ENCODE results near the gene LACTB. TPM values are rescaled to one million over a fixed set of nuclear protein-coding genes. Genes with fewer than 3 reads are reported as not detected.

The LACTB gene
- total RNA-seq, 2 donors from 2014 or later: 14.6 to 29.6 TPM

GRCh38 chr15:63110428-63111026, 11.1 kb upstream of the LACTB start:
- intact Hi-C loops (cut with DNase I): no loop called here
- TF ChIP-seq, protein P1, sequence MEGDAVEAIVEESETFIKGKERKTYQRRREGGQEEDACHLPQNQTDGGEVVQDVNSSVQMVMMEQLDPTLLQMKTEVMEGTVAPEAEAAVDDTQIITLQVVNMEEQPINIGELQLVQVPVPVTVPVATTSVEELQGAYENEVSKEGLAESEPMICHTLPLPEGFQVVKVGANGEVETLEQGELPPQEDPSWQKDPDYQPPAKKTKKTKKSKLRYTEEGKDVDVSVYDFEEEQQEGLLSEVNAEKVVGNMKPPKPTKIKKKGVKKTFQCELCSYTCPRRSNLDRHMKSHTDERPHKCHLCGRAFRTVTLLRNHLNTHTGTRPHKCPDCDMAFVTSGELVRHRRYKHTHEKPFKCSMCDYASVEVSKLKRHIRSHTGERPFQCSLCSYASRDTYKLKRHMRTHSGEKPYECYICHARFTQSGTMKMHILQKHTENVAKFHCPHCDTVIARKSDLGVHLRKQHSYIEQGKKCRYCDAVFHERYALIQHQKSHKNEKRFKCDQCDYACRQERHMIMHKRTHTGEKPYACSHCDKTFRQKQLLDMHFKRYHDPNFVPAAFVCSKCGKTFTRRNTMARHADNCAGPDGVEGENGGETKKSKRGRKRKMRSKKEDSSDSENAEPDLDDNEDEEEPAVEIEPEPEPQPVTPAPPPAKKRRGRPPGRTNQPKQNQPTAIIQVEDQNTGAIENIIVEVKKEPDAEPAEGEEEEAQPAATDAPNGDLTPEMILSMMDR (IDR thresholded peaks at IDR 0.05): no peak

GRCh38 chr15:63111481-63111880, 10.2 kb upstream of the LACTB start:
- no peak for DNase-seq
- no peaks in the 10 kb centered on the region for H3K4me1 ChIP-seq
- H3K36me3 ChIP-seq: no peaks in the 10 kb centered on the region
- H3K9ac ChIP-seq (ENCODE audit: low read depth in 2 of 2, low read length in 2 of 2): no peak overlapping the region
- H3K9me3 ChIP-seq: no peaks in the 10 kb centered on the region
- TF ChIP-seq, protein P1 (IDR thresholded peaks at IDR 0.05): no peak
- intact Hi-C loops (cut with DNase I): no loop called here
- H3K27ac ChIP-seq: no peak overlapping the region
- H3K4me3 ChIP-seq: no peak overlapping the region
- H3K27me3 ChIP-seq: no peaks in the 10 kb centered on the region

More at GRCh38 chr15:63110428-63111026, 11.1 kb upstream of the LACTB start:
- no peak overlapping the region for H3K4me3 ChIP-seq
- H3K9ac ChIP-seq (ENCODE audit: low read depth in 2 of 2, low read length in 2 of 2): no peak overlapping the region
- no peaks in the 10 kb centered on the region for H3K9me3 ChIP-seq
- DNase-seq: no peak
- no peaks in the 10 kb centered on the region for H3K36me3 ChIP-seq
- H3K27me3 ChIP-seq: no peaks in the 10 kb centered on the region
- H3K27ac ChIP-seq: no peak overlapping the region
- H3K4me1 ChIP-seq: no peaks in the 10 kb centered on the region

- Histone ChIP-seq H3K9ac (ENCODE audit: low read depth in 2 of 2, low read length in 2 of 2) (no peak overlapping the region), H3K4me3 (no peak overlapping the region), H3K27me3 (no peaks in the 10 kb centered on the region), H3K27ac (no peak overlapping the region), H3K36me3 (no peaks in the 10 kb centered on the region), H3K4me1 (no peaks in the 10 kb centered on the region), H3K9me3 (no peaks in the 10 kb centered on the region)
- TF ChIP-seq, protein P1 (IDR thresholded peaks at IDR 0.05): no peak
- DNase-seq: no peak
- intact Hi-C loops (cut with DNase I): no loop called here
These were observed 8.8 kb upstream of the LACTB start for GRCh38 chr15:63112871-63113270.

- TF ChIP-seq, protein P1 (IDR thresholded peaks at IDR 0.05): no peak
- intact Hi-C loops (cut with DNase I): no loop called here
- Histone ChIP-seq H3K9me3 (no peaks in the 10 kb centered on the region), H3K36me3 (no peaks in the 10 kb centered on the region), H3K27ac (no peak overlapping the region), H3K9ac (ENCODE audit: low read depth in 2 of 2, low read length in 2 of 2) (no peak overlapping the region), H3K4me3 (no peak overlapping the region), H3K4me1 (no peaks in the 10 kb centered on the region), H3K27me3 (no peaks in the 10 kb centered on the region)
- no peak for DNase-seq
These were observed 7.2 kb upstream of the LACTB start for GRCh38 chr15:63114465-63114864.

DNA sequence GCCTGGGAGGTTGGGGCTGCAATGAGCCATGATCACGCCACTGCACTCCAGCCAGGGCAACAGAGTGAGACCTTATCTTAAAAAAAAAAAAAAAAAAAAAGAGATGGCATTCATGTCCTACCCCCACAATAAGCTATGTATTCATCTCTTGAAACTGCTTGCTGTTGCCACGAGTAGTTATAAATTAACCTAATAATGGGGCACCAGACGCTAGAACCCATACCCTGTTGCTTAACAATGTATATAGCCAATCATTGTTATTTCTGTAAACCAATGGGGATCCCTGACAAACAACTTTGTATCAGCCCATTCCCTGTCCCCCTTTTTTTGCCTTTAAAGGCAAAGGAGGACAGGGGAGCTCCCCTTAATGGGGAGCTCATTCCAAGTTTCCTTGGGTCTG, 2.8 kb upstream of the LACTB start:
- intact Hi-C loops (cut with DNase I): no loop called here
- TF ChIP-seq, protein P1 (IDR thresholded peaks at IDR 0.05): no peak
- Histone ChIP-seq H3K9me3 (no peaks in the 10 kb centered on the region), H3K36me3 (no peaks in the 10 kb centered on the region), H3K9ac (ENCODE audit: low read depth in 2 of 2, low read length in 2 of 2) (no peak overlapping the region), H3K4me3 (no peak overlapping the region), H3K27me3 (no peaks in the 10 kb centered on the region), H3K27ac (no peak overlapping the region), H3K4me1 (no peaks in the 10 kb centered on the region)
- no peak for DNase-seq
